ENCODE measurements around the gene BRINP1. TPM values are rescaled to one million over a fixed set of nuclear protein-coding genes. Genes with fewer than 3 reads are reported as not detected.

The BRINP1 gene
- total and polyA plus RNA-seq, 8 donors, result 0.05 to 1.1 (median 0.06) TPM; not detected in 5

- DNase-seq, result no peak
- intact Hi-C loops (cut with DNase I; ENCODE audit: low total_unique reads), result no loop called here
- Histone ChIP-seq H3K9me3 (no peaks in the 10 kb centered on the region), H3K27ac (no peak overlapping the region), H3K27me3 (no peaks in the 10 kb centered on the region), H3K4me3 (no peak overlapping the region), H3K36me3 (no peaks in the 10 kb centered on the region), H3K4me1 (no peaks in the 10 kb centered on the region)
- TF ChIP-seq POLR2A (IDR thresholded peaks at IDR 0.05) (no peak), EP300 (IDR thresholded peaks at IDR 0.05) (no peak), POLR2AphosphoS5 (IDR thresholded peaks at IDR 0.05) (no peak), CTCF (IDR thresholded peaks at IDR 0.05) (no peak)
- WGBS, 5 donors, result 76 to 84% (median 79%) methylated on average over 5 of the region's 5 CpGs
Observed at GRCh38 chr9:119307471-119307870, 61.8 kb downstream of the BRINP1 start.

- no peak for DNase-seq
- Histone ChIP-seq H3K36me3 (no peaks in the 10 kb centered on the region), H3K27ac (no peak overlapping the region), H3K4me1 (no peaks in the 10 kb centered on the region), H3K4me3 (no peak overlapping the region), H3K9me3 (no peaks in the 10 kb centered on the region), H3K27me3 (no peaks in the 10 kb centered on the region)
- WGBS, 5 donors, result 45 to 54% (median 48%) methylated on average over 3 of the region's 3 CpGs
- intact Hi-C loops (cut with DNase I; ENCODE audit: low total_unique reads), result no loop called here
- no peak for TF ChIP-seq POLR2AphosphoS5 (IDR thresholded peaks at IDR 0.05)
- no peak for TF ChIP-seq POLR2A (IDR thresholded peaks at IDR 0.05)
- TF ChIP-seq CTCF (IDR thresholded peaks at IDR 0.05), result no peak
- no peak for TF ChIP-seq EP300 (IDR thresholded peaks at IDR 0.05)
Observed at GRCh38 chr9:119304555-119304954, 64.7 kb downstream of the BRINP1 start.

- H3K36me3 ChIP-seq, result no peaks in the 10 kb centered on the region
- intact Hi-C loops (cut with DNase I; ENCODE audit: low total_unique reads), result no loop called here
- no peak for TF ChIP-seq POLR2A (IDR thresholded peaks at IDR 0.05)
- TF ChIP-seq EP300 (IDR thresholded peaks at IDR 0.05), result no peak
- no peak for TF ChIP-seq POLR2AphosphoS5 (IDR thresholded peaks at IDR 0.05)
- TF ChIP-seq CTCF (IDR thresholded peaks at IDR 0.05), result no peak
- no peaks in the 10 kb centered on the region for H3K9me3 ChIP-seq
- no peaks in the 10 kb centered on the region for H3K4me1 ChIP-seq
- no peaks in the 10 kb centered on the region for H3K27me3 ChIP-seq
- no peak overlapping the region for H3K4me3 ChIP-seq
- 41 to 69% (median 56%) methylated on average over 13 of the region's 13 CpGs for WGBS, 5 donors
- no peak for DNase-seq
- no peak overlapping the region for H3K27ac ChIP-seq
Observed at GRCh38 chr9:119302988-119303698, 66.1 kb downstream of the BRINP1 start.

- no peak overlapping the region for H3K27ac ChIP-seq
- intact Hi-C loops (cut with DNase I; ENCODE audit: low total_unique reads), result no loop called here
- WGBS, 5 donors, result 48 to 56% (median 50%) methylated on average over 3 of the region's 3 CpGs
Observed at GRCh38 chr9:119298076-119298853, 71.0 kb downstream of the BRINP1 start.

More at GRCh38 chr9:119298076-119298853, 71.0 kb downstream of the BRINP1 start:
- no peaks in the 10 kb centered on the region for H3K27me3 ChIP-seq
- H3K4me1 ChIP-seq, result no peaks in the 10 kb centered on the region
- H3K36me3 ChIP-seq, result no peaks in the 10 kb centered on the region
- no peak overlapping the region for H3K4me3 ChIP-seq
- H3K9me3 ChIP-seq, result no peaks in the 10 kb centered on the region
- DNase-seq, result no peak
- TF ChIP-seq POLR2A (IDR thresholded peaks at IDR 0.05) (no peak), POLR2AphosphoS5 (IDR thresholded peaks at IDR 0.05) (no peak), EP300 (IDR thresholded peaks at IDR 0.05) (no peak), CTCF (IDR thresholded peaks at IDR 0.05) (no peak)

Data from stomach (tissue), 9 donors.